ENCODE data around the gene ERAL1.

DNA sequence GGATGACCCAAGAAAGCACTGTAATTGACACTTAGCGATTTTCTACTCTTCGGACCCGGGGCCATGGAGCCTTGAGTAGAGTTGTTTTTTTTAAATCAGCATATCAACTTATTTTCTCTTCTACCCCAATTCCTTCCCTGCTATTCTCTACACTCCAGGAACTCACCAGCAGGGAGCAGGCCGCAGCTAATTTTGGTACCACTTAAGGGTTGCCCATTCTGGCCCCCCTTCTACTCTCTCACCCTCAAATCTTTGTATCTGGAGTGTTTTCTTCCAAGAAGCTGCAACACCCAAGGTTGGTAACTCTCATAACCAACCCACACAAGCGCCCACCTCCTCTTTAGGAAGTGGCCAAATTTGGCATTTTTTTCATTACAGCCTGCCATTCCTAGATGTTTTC is 5.5 kb upstream of the ERAL1 start:
- TF ChIP-seq, protein P1, sequence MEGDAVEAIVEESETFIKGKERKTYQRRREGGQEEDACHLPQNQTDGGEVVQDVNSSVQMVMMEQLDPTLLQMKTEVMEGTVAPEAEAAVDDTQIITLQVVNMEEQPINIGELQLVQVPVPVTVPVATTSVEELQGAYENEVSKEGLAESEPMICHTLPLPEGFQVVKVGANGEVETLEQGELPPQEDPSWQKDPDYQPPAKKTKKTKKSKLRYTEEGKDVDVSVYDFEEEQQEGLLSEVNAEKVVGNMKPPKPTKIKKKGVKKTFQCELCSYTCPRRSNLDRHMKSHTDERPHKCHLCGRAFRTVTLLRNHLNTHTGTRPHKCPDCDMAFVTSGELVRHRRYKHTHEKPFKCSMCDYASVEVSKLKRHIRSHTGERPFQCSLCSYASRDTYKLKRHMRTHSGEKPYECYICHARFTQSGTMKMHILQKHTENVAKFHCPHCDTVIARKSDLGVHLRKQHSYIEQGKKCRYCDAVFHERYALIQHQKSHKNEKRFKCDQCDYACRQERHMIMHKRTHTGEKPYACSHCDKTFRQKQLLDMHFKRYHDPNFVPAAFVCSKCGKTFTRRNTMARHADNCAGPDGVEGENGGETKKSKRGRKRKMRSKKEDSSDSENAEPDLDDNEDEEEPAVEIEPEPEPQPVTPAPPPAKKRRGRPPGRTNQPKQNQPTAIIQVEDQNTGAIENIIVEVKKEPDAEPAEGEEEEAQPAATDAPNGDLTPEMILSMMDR (IDR thresholded peaks at IDR 0.05; ENCODE audit: poor library complexity) = no peak
- TF ChIP-seq EZH2phosphoT487 (IDR thresholded peaks at IDR 0.05; ENCODE audit: low read depth, severe bottlenecking, unreplicated experiment) = no peak
- no peak for TF ChIP-seq EZH2 (IDR thresholded peaks at IDR 0.05; ENCODE audit: borderline replicate concordance)

Data from hepatocyte (in vitro differentiated cells).